AG04449 (cell line): ENCODE data around the gene PDE6D.

Experiments used
- CTCF ChIA-PET: fragments of 350-600 bp; formaldehyde crosslinking; extraction: SDS; loops from one replicate; lab custom pipeline; 2021; ENCODE audit warnings: antibody characterized with exemption; lab: Yijun Ruan, JAX
- POLR2A ChIA-PET: fragments of 400-600, 350-600 bp; formaldehyde crosslinking; extraction: SDS; loops from one replicate; lab custom pipeline; 2020; ENCODE audit warnings: antibody characterized with exemption, inconsistent platforms; lab: Yijun Ruan, JAX
- DNase-seq: peaks from one replicate; pipeline ENCODE4 v3.0.0-alpha.2; 2010; ENCODE audit warnings: low read depth, low spot score
- H3K4me3 ChIP-seq: 2 replicates; pipeline ENCODE4 v1.5.1; 2011; ENCODE audit warnings: low read depth, mild to moderate bottlenecking, control low read depth, low read length
- TF ChIP-seq, protein P1 (sequence below): IDR thresholded peaks from one replicate; pipeline ENCODE4 v1.5.1; 2011; ENCODE audit warnings: mild to moderate bottlenecking, moderate library complexity, low read length, control low read depth, inconsistent platforms; ENCODE audit not compliant: insufficient read depth; ENCODE audit errors: missing control alignments

Gene PDE6D

DNA sequence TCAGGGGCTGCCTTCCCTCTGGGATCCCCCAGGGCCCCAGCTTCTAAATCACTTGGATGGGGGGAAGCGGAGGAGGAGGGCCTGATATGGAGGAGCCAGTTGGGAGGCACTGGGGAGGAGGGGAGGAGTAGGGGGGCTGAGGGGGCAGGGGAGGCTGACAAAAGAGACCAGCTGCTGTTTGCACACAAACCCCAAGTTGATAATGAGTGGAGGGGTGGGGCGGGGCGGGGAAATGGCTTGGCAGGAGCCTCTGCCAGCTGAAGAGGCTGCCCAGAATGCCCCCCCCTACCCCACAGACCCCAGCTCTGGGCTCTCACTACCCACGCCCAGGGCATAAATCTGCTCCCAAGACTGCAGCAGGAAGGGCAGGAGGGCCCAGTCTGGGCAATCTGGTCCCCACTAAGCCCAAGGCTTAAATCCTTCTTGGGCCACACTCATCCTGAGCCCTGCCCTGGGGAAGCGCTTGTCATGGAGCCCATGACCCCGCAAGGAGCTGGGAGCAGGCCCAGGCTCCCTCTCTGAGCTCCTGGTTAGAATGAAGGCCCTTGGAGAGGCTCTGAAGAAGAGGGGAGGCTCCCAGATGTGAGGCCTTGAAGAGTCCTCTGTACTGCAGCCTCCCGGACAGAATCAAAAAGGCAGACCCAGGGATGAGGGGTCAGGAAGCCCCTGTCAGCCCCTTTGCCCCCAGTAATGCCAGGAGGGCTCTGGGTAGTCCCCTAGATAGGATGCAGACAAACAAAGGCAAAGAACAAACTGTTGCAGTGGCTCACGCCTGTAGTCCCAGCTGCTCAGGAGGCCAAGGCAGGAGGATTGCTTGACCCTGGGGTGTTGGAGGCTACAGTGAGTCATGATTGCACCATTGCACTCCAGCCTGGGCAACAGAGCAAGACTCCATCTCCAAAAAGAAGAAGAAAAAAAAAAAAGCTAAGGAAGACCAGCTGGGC, 97.5 kb downstream of the PDE6D start:
- no peak overlapping the region for H3K4me3 ChIP-seq
- CTCF ChIA-PET: interaction anchor here (1.0 to 29.6 kb wide), 8 partner anchors 9 to 118 kb away, joined by 3 to 743 read pairs (median 9); no protein-coding TSS in a partner anchor
- DNase-seq: no peak
- TF ChIP-seq, protein P1, sequence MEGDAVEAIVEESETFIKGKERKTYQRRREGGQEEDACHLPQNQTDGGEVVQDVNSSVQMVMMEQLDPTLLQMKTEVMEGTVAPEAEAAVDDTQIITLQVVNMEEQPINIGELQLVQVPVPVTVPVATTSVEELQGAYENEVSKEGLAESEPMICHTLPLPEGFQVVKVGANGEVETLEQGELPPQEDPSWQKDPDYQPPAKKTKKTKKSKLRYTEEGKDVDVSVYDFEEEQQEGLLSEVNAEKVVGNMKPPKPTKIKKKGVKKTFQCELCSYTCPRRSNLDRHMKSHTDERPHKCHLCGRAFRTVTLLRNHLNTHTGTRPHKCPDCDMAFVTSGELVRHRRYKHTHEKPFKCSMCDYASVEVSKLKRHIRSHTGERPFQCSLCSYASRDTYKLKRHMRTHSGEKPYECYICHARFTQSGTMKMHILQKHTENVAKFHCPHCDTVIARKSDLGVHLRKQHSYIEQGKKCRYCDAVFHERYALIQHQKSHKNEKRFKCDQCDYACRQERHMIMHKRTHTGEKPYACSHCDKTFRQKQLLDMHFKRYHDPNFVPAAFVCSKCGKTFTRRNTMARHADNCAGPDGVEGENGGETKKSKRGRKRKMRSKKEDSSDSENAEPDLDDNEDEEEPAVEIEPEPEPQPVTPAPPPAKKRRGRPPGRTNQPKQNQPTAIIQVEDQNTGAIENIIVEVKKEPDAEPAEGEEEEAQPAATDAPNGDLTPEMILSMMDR: no peak
- POLR2A ChIA-PET: interaction anchor here (0.5 to 0.7 kb wide), 2 partner anchors 10 to 30 kb away, joined by 3 to 5 read pairs; no protein-coding TSS in a partner anchor

DNA sequence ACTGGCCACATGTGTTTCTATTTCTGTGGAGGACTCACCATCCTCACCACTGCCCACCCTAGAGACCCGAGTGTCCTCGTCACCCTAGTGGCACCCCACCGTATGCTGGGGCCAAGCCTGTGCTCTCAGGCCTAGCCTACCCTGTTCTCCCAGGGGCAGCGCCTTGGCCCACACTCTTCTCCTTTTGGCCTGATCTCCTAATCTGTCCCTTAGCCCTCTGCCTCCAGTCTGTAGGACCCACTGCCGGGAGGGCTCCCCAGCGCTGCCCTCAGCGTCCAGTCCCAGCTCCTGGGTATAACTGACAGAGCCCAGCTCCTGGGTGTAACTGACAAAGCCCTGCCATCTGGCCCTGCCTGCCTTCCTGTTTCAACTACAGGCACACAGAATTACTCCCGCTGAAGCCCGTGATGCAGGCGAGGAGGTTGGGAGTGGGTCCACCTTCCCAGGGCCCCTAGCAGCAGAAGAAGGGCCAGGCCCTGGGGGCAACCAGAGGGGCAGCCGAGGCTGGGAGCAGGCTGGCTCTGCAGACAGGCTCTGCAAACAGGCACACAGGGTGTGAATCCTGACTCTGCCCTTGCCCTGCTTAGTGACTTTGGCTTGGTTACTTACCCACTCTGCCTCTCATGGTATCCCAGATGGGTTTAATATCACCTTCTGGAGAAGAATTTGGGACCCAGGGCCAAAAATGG, 98.3 kb downstream of the PDE6D start:
- no peak for DNase-seq
- ChIA-PET CTCF (interaction anchor here (0.9 to 29.6 kb wide), 6 partner anchors 8 to 104 kb away, joined by 3 to 743 read pairs (median 18); partner anchors contain the start of gene COPS7B), POLR2A (interaction anchor here (1.5 kb wide), 1 partner anchor 26 kb away, joined by 6 read pairs; the partner anchor contains the start of gene PTMA)
- no peak overlapping the region for H3K4me3 ChIP-seq
- TF ChIP-seq, protein P1: no peak
